GM12864 (cell line): Measurements from ENCODE around the gene RGS19.
"Not testable (repeated sequence)": the region's sequence is repeated elsewhere in the genome, so short reads cannot be mapped to it uniquely, and the experiment has no call there.

Source experiments
- DNase-seq: peaks from one replicate; pipeline ENCODE4 v3.0.0-alpha.2; 2011; ENCODE audit warnings: low read depth
- H3K4me3 ChIP-seq: 2 replicates; pipeline ENCODE4 v1.5.1; 2011; ENCODE audit warnings: mild to moderate bottlenecking, low read depth, low read length, control low read depth
- CTCF ChIP-seq: IDR thresholded peaks from 2 replicates; pipeline ENCODE4 v1.5.1; 2011; ENCODE audit warnings: low read depth, mild to moderate bottlenecking, moderate library complexity, low read length, control low read depth, inconsistent platforms; ENCODE audit errors: missing control alignments

RGS19 gene

DNA sequence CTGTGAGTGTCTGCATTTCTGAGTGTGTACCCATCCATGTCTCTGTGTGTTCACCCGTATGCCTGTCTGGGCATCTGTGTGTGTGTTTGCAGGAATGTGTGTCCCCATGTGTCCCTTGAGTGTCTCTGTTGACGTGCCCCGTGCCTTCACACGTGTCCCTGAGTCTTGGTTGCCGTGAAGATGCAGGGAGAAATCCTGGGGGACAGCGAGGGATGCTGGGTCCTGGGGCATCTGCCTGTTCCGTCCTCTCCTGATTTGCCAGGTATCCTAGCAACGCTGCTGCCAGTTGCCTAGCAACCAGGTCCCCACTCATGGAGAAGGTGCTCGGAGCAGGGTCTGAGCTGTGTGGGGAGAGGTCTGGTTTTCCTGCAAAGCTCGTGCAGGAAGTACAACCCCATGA, 10.8 kb upstream of the RGS19 start:
- H3K4me3 ChIP-seq, result no peak overlapping the region
- no peak for TF ChIP-seq CTCF
- DNase-seq, result no peak

GRCh38 chr20:64088586-64088985, 9.3 kb upstream of the RGS19 start:
- DNase-seq, H3K4me3 ChIP-seq: not testable (repeated sequence)

DNA sequence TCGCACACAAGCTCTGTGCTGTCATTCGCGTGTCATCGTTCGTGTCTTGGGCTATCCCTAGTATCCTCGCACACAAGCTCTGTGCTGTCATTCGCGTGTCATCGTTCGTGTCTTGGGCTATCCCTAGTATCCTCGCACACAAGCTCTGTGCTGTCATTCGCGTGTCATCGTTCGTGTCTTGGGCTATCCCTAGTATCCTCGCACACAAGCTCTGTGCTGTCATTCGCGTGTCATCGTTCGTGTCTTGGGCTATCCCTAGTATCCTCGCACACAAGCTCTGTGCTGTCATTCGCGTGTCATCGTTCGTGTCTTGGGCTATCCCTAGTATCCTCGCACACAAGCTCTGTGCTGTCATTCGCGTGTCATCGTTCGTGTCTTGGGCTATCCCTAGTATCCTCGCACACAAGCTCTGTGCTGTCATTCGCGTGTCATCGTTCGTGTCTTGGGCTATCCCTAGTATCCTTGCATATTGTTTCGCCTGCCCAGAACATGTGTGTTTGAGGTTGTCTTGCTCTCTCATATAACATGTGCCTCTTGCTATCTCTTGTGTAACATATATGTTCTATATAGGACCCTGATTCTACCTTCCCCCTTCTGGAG, 8.0 kb upstream of the RGS19 start:
- DNase-seq, result not testable (repeated sequence)

GRCh38 chr20:64086801-64087200, 7.5 kb upstream of the RGS19 start:
- DNase-seq, result no peak
- no peak overlapping the region for H3K4me3 ChIP-seq
- no peak for TF ChIP-seq CTCF

More for the DNA sequence above, 8.0 kb upstream of the RGS19 start:
- H3K4me3 ChIP-seq, result not testable (repeated sequence)

DNA sequence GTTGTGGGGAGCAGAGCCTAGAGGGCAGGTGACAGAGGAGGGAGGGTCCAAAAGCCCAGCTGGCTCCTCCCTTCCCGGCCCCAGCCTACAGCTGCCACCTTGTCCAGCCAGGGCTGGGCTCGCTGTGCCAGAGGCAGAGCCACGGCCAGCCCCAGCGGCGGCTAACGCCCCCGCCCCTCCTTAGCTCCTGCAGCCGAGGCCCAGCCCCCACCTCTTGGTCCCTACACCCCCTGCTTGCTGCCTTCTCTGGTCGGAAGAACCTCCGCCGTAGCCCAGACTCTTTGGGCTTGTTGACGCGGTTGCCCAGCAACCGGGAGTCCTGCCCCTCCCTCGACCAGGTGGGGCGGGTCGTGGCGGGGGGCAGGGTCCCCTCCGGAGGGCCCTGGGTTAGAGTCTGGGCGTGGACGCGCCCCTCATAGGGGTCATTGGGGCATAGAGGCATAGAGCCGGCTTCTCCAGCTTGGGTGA, 5.4 kb upstream of the RGS19 start:
- no peak for DNase-seq
- no peak overlapping the region for H3K4me3 ChIP-seq
- TF ChIP-seq CTCF, result no peak

DNA sequence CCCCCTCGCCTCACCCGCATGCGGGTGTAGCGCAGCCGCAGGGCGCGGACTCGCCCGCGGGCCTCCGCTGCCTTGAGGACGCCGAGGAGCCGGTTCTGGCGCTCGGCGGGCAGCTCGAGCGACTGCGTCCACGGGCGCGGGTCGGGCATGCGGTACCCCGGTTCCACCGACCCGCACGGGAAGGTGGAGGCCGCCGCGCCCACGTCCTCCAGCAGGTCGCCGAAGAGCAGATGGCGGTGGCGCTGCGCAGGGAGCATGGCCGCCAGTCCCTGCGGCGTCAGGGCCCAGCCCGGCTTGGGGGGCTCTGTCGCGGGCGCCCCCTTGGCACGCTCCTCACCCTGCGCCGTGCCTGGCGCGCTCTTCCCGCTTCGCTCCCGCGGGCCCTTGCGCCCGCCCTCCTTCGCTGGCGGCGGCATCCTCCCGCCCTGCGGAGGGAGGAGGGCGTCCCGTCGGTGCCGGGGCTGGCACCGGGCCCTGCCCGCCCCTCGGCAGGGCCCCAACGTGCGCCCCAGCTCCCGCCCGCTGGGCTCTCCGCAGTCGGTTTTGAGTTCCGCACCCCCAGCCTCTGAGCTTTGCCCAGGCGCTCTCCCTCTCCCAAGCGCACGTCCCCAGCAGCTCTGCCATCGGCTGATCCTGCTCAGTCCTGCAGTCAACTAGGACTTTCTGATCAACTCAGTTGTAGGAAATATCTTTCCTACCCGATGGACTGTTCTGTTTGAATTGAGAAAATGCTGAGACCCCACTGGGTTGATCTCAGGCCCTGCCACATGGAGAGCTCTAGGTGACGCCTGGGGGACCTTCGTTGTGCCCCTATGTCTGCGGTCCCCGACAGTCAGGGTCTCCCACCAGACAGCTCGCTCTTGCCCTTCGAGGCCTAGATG, 4.7 kb upstream of the RGS19 start, which contains the start of gene LKAAEAR1:
LKAAEAR1 (minus strand) TSS at position 595 of the 881 bp plus-strand sequence; CDS start at position 416, 179 bp downstream.
- DNase-seq, result no peak
- H3K4me3 ChIP-seq, result peak within 1 kb of the TSS; percentile 32; the same call in 1 of the 2 replicates
- no peak for TF ChIP-seq CTCF

GRCh38 chr20:64083378-64083803, 4.1 kb upstream of the RGS19 start:
- TF ChIP-seq CTCF, result peak; percentile 47
- no peak for DNase-seq

More at GRCh38 chr20:64083378-64083803, 4.1 kb upstream of the RGS19 start:
- H3K4me3 ChIP-seq, result peak overlapping the region; percentile 32; the same call in 1 of the 2 replicates
